Sciatic nerve (tissue), 1 donor: ENCODE measurements around the gene CATSPERE. TPM values are rescaled to one million over a fixed set of nuclear protein-coding genes. Genes with fewer than 3 reads are reported as not detected.

Experiments used
- total RNA-seq: library from RNA; stranded (reverse); fragmentation: NEBNext Ultra II Directional; extraction: Animal tissue kit (Norgen Biotek cat#: 25700); gene quantifications from one replicate; pipeline ENCODE4 v1.2.1, GENCODE V29; 2021
- donor health status: DM: no; HTN: no; CAD: no.

Gene CATSPERE
- total RNA-seq, 1 donor from 2014 or later = 2.6 TPM

Other genes starting within 250 kb of the CATSPERE start
- gene ADSS2, start 9.4 kb upstream of the CATSPERE start, total RNA-seq = 30.1 TPM
- 19.3 TPM for gene DESI2, start 191.9 kb downstream of the CATSPERE start, total RNA-seq